Gastrocnemius medialis (tissue), 4 donors: ENCODE data around the gene MOB1A. TPM values are rescaled to one million over a fixed set of nuclear protein-coding genes. Genes with fewer than 3 reads are reported as not detected.

Experiments used
- ATAC-seq, 2 donors: fragments of 150-250 bp; one replicate each; pipeline ENCODE4 v1.9.1; 2016
- DNase-seq, 2 donors: peaks; one replicate each; pipeline ENCODE4 v3.0.0-alpha.2; 2019
- H3K27ac ChIP-seq, 4 donors: fragments of 200-600 bp; sonication (generic); 1 replicate in 1 of 4; 2 replicates in 3 of 4; pipeline ENCODE4 v1.5.1; 2016 to 2018; ENCODE audit warnings: mild to moderate bottlenecking in 2 of 4, moderate library complexity in 1 of 4
- H3K27me3 ChIP-seq, 3 donors: fragments of 200-600 bp; sonication (generic) in 2 of 3; 1 replicate in 1 of 3; 2 replicates in 2 of 3; pipeline versions ENCODE4 v1.5.1 to v1.6.0; 2016 to 2019; ENCODE audit warnings: mild to moderate bottlenecking in 1 of 3, moderate library complexity in 1 of 3
- H3K36me3 ChIP-seq, 2 donors: fragments of 200-600 bp; sonication (generic) in 1 of 2; one replicate each; pipeline ENCODE4 v1.5.1; 2017 to 2018
- H3K4me1 ChIP-seq, 2 donors: fragments of 200-600 bp; sonication (generic) in 1 of 2; one replicate each; pipeline ENCODE4 v1.5.1; 2016 to 2017; ENCODE audit warnings: mild to moderate bottlenecking in 2 of 2
- H3K4me3 ChIP-seq, 4 donors: fragments of 200-600 bp; sonication (generic) in 3 of 4; 1 replicate in 1 of 4; 2 replicates in 3 of 4; pipeline ENCODE4 v1.5.1; 2016 to 2019; ENCODE audit warnings: mild to moderate bottlenecking in 2 of 4
- H3K9me3 ChIP-seq, 3 donors: fragments of 200-600 bp; sonication (generic) in 2 of 3; 1 replicate in 1 of 3; 2 replicates in 2 of 3; pipeline ENCODE4 v1.5.1; 2016 to 2019
- CTCF ChIP-seq, 5 experiments: fragments of 450-650 bp in 3 of 5; fragments of 200-600 bp in 2 of 5; sonication (generic) in 2 of 5; IDR thresholded peaks in 4 of 5; conservative IDR thresholded peaks in 1 of 5; 1 replicate in 4 of 5; 2 replicates in 1 of 5; pipeline ENCODE4 v1.5.1; 2016 to 2019; ENCODE audit warnings: antibody characterized with exemption in 5 of 5, mild to moderate bottlenecking in 3 of 5, moderate library complexity in 3 of 5
- POLR2A ChIP-seq, 2 donors: fragments of 450-650 bp; IDR thresholded peaks; one replicate each; pipeline ENCODE4 v1.6.1; 2017; ENCODE audit warnings: antibody characterized with exemption in 2 of 2, mild to moderate bottlenecking in 2 of 2, moderate library complexity in 2 of 2
- in situ Hi-C, 4 donors: fragments of 200-750 bp; cut with MboI; loops; one replicate each; pipeline versions ENCODE4 v1.15.0 to v1.8.0; 2017; ENCODE audit warnings: low sequenced_read_pairs in 4 of 4
- intact Hi-C: fragments of 100-400 bp; cut with DNase I; formaldehyde crosslinking; loops from one replicate; pipeline ENCODE4 v1.15.1; 2023; ENCODE audit warnings: low total_unique reads
- total RNA-seq, 4 donors: library from RNA; depleted of rRNA; stranded (reverse); fragments of >200 nt; gene quantifications; one replicate each; pipeline versions ENCODE4 v1.1.0 to v1.2.3, GENCODE V29; 2016

Gene MOB1A
- total RNA-seq, 4 donors from 2014 or later: 19.9 to 44.3 (median 35.5) TPM

- H3K27me3 ChIP-seq: no peaks in the 10 kb centered on the region
- H3K4me1 ChIP-seq: no peaks in the 10 kb centered on the region
- intact Hi-C loops (no loop called here), in situ Hi-C loops (loop anchor here in 1 of 4 donors (25.0 kb wide), 1 partner anchor 327 kb away; the partner anchor contains the start of gene STAMBP)
- peaks cover 0 to 89% of the 10 kb centered on the region in 2 donors for H3K36me3 ChIP-seq
- H3K27ac ChIP-seq: no peak overlapping the region
- no peaks in the 10 kb centered on the region for H3K9me3 ChIP-seq
- no peak for ATAC-seq
- DNase-seq: no peak
- no peak overlapping the region for H3K4me3 ChIP-seq
- TF ChIP-seq CTCF (IDR thresholded peaks at IDR 0.05 in 4 of 5, conservative IDR thresholded peaks at IDR 0.05 in 1 of 5) (no peak), POLR2A (IDR thresholded peaks at IDR 0.05) (no peak)
These were observed 13.9 kb downstream of the MOB1A start for GRCh38 chr2:74164761-74165160.

- Histone ChIP-seq H3K27ac (no peak overlapping the region), H3K9me3 (no peaks in the 10 kb centered on the region), H3K4me3 (no peak overlapping the region), H3K27me3 (no peaks in the 10 kb centered on the region), H3K36me3 (peaks cover 0 to 84% of the 10 kb centered on the region in 2 donors), H3K4me1 (no peaks in the 10 kb centered on the region)
- TF ChIP-seq POLR2A (IDR thresholded peaks at IDR 0.05) (no peak), CTCF (IDR thresholded peaks at IDR 0.05 in 4 of 5, conservative IDR thresholded peaks at IDR 0.05 in 1 of 5) (no peak)
- DNase-seq (no peak), ATAC-seq (no peak)
- intact Hi-C loops: no loop called here
- in situ Hi-C loops: loop anchor here in 1 of 4 donors (25.0 kb wide), 1 partner anchor 326 kb away; the partner anchor contains the start of gene STAMBP
These were observed 15.7 kb downstream of the MOB1A start for GRCh38 chr2:74162951-74163350.

GRCh38 chr2:74155830-74156229, 22.8 kb downstream of the MOB1A start:
- Histone ChIP-seq H3K27ac (no peak overlapping the region), H3K9me3 (no peaks in the 10 kb centered on the region), H3K4me3 (no peak overlapping the region), H3K27me3 (no peaks in the 10 kb centered on the region), H3K36me3 (peaks cover 0 to 62% of the 10 kb centered on the region in 2 donors), H3K4me1 (no peaks in the 10 kb centered on the region)
- no peak for DNase-seq
- in situ Hi-C loops: loop anchor here in 1 of 4 donors (25.0 kb wide), 1 partner anchor 319 kb away; the partner anchor contains the start of gene STAMBP
- TF ChIP-seq CTCF (IDR thresholded peaks at IDR 0.05 in 4 of 5, conservative IDR thresholded peaks at IDR 0.05 in 1 of 5) (no peak), POLR2A (IDR thresholded peaks at IDR 0.05) (no peak)
- no peak for ATAC-seq
- intact Hi-C loops: no loop called here

- no peak overlapping the region for H3K27ac ChIP-seq
- intact Hi-C loops (no loop called here), in situ Hi-C loops (loop anchor here in 1 of 4 donors (25.0 kb wide), 1 partner anchor 316 kb away; the partner anchor contains the start of gene STAMBP)
- TF ChIP-seq CTCF (IDR thresholded peaks at IDR 0.05 in 4 of 5, conservative IDR thresholded peaks at IDR 0.05 in 1 of 5): no peak
- no peak for TF ChIP-seq POLR2A (IDR thresholded peaks at IDR 0.05)
- DNase-seq (no peak), ATAC-seq (no peak)
- no peaks in the 10 kb centered on the region for H3K27me3 ChIP-seq
- H3K36me3 ChIP-seq: peaks cover 0 to 48% of the 10 kb centered on the region in 2 donors
- no peaks in the 10 kb centered on the region for H3K4me1 ChIP-seq
- H3K9me3 ChIP-seq: no peaks in the 10 kb centered on the region
- H3K4me3 ChIP-seq: no peak overlapping the region
These were observed 25.7 kb downstream of the MOB1A start for GRCh38 chr2:74152954-74153353.
